ENCODE data around the gene TRAPPC2L.

Gene TRAPPC2L

GRCh38 chr16:88862968-88863367 lies 6.0 kb downstream of the TRAPPC2L start:
- no peak for DNase-seq

- no peak for DNase-seq
These were observed 6.5 kb downstream of the TRAPPC2L start for GRCh38 chr16:88863426-88863825.

GRCh38 chr16:88864099-88864498 lies 7.2 kb downstream of the TRAPPC2L start:
- DNase-seq = no peak

- no peak for DNase-seq
These were observed 7.6 kb downstream of the TRAPPC2L start for GRCh38 chr16:88864521-88864920.

- DNase-seq = no peak
These were observed 8.4 kb downstream of the TRAPPC2L start for GRCh38 chr16:88865310-88865709.

GRCh38 chr16:88865742-88866141 lies 8.8 kb downstream of the TRAPPC2L start:
- DNase-seq = no peak

- DNase-seq = peak; percentile 82 to 85
These were observed 9.4 kb downstream of the TRAPPC2L start, which contains the start of gene PABPN1L for GRCh38 chr16:88866151-88866920. PABPN1L (minus strand) TSS chr16:88866660; CDS start chr16:88866606, 54 bp downstream.

- DNase-seq = no peak
These were observed 10.8 kb downstream of the TRAPPC2L start for GRCh38 chr16:88867581-88868246.

GRCh38 chr16:88868974-88869672 lies 12.2 kb downstream of the TRAPPC2L start:
- DNase-seq = peak; percentile 89 to 93

GRCh38 chr16:88869673-88869980 lies 12.7 kb downstream of the TRAPPC2L start:
- no peak for DNase-seq

GRCh38 chr16:88870608-88871348 lies 13.9 kb downstream of the TRAPPC2L start:
- DNase-seq = peak; percentile 89 to 96

- no peak for DNase-seq
These were observed 14.4 kb downstream of the TRAPPC2L start for GRCh38 chr16:88871349-88871702.

- peak in 1 of 2 experiments; percentile 48 for DNase-seq
These were observed 14.9 kb downstream of the TRAPPC2L start for GRCh38 chr16:88871730-88872416.

- DNase-seq = no peak
These were observed 15.9 kb downstream of the TRAPPC2L start for GRCh38 chr16:88872650-88873331.

GRCh38 chr16:88874938-88875599 lies 18.1 kb downstream of the TRAPPC2L start:
- DNase-seq = no peak

GRCh38 chr16:88875703-88876234 lies 18.8 kb downstream of the TRAPPC2L start:
- no peak for DNase-seq

GRCh38 chr16:88876942-88877526 lies 20.1 kb downstream of the TRAPPC2L start:
- DNase-seq = no peak

- DNase-seq = no peak
These were observed 20.8 kb downstream of the TRAPPC2L start for GRCh38 chr16:88877564-88878289.

- no peak for DNase-seq
These were observed 21.4 kb downstream of the TRAPPC2L start for GRCh38 chr16:88878356-88878755.

All from NCI-H524 (cell line).